NOMO-1 treated with DMSO at 0.1 percent for 48 hours (cell line): ENCODE data around the gene RNU2-63P.
"Not testable (repeated sequence)": the region's sequence is repeated elsewhere in the genome, so short reads cannot be mapped to it uniquely, and the experiment has no call there.

Experiments used
- DNase-seq: peaks from one replicate; lab custom pipeline; 2025; ENCODE audit not compliant: unreplicated experiment; lab: John Stamatoyannopoulos, UW

Gene RNU2-63P

DNA sequence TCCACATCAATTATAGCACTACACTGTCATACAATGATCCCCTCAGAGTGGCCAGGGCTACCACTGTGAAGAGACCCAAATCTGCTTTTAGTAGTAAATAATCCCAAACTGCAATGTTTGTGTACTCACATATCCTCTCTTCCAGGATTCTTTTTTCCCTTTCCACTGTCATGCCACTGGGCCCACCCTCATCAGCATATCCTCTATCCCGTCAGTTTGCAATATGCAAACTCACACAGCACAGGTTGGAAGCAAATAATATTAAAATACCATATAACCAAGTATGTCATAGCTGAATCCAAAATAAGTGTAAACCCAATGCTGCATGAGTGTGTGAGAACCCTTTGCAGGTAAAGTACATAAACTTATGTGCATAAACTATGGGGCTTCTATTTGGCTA, 28.9 kb downstream of the RNU2-63P start:
- DNase-seq, result not testable (repeated sequence)

DNA sequence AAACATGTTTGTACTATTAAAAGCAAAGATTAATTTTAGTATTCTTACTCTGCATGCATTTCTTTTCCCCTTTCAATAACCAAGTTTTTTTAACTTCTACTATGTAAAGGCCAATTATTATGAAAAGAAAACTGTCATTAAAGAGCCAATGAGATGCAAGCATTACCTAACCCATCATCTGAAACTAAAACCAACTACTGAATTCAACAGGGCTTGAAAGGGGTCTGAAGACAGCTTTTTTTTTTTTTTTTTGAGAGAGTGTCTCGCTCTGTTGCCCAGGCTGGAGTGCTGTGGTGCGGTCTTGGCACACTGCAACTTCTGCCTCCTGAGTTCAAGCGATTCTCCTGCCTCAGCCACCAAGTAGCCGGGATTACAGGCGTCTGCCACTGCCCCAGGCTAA, 30.4 kb downstream of the RNU2-63P start:
- DNase-seq, result not testable (repeated sequence)

DNA sequence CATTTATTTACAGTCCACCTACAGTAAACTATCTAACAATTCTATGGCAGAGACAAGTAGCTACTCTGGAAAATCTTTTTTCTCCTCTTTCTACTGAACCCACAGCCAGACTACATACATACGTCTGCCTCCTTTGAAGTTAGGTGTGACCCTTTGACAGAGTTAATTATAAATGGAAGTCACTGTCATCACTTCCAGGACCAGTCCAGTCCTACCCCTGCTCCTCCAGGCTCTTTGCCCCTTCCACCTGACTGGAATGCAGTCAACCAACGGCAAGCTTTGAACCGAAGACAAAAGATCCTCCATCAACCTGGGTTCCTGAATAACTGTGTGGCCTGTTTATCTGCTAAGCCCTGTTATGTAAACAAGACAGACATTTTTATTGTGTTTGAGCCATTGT, 35.2 kb downstream of the RNU2-63P start:
- not testable (repeated sequence) for DNase-seq

DNA sequence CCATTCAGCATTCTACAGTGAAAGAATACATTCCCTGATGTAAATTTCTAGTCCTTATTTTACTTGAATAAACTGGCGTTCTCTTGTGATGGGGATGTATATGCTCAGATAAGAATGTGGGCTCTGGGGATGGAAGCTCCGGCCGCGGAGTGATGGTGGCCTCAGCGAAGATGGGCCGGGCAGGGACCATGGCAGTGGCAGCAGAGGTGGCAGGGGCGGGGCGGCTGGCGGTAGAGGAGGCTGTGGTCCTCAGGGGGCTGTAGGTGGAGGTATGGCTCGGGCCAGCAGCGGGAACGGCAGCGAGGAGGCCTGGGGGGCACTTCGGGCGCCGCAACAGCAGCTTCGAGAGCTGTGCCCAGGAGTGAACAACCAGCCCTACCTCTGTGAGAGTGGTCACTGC, 44.0 kb downstream of the RNU2-63P start:
- not testable (repeated sequence) for DNase-seq
